NB4 (cell line): Measurements from ENCODE around the gene XPOT.

Source experiments
- CTCF ChIP-seq: IDR thresholded peaks from one replicate; pipeline ENCODE4 v1.5.1; 2012; ENCODE audit warnings: low read depth, low read length
- MAX ChIP-seq: IDR thresholded peaks from 2 replicates; pipeline ENCODE4 v1.6.1; 2011; ENCODE audit warnings: low read depth, low read length
- MYC ChIP-seq: IDR thresholded peaks from 2 replicates; pipeline ENCODE4 v1.6.1; 2011; ENCODE audit warnings: low read depth, low read length
- POLR2A ChIP-seq: IDR thresholded peaks from 2 replicates; pipeline ENCODE4 v1.6.1; 2011; ENCODE audit warnings: mild to moderate bottlenecking; ENCODE audit not compliant: insufficient read length; ENCODE audit errors: extremely low read depth

GRCh38 chr12:64478661-64479060, 74.5 kb downstream of the XPOT start:
- no peak for TF ChIP-seq CTCF
- no peak for TF ChIP-seq POLR2A
- no peak for TF ChIP-seq MYC
- no peak for TF ChIP-seq MAX
